Endometrial microvascular endothelial cells (primary cell): Measurements from ENCODE around the gene INO80. TPM values are rescaled to one million over a fixed set of nuclear protein-coding genes. Genes with fewer than 3 reads are reported as not detected.

Source experiments
- in situ Hi-C: cut with HindIII; loops from 2 replicates; pipeline ENCODE4 v1.10.0; 2017; ENCODE audit warnings: low sequenced_read_pairs, low pct_unique_long_range_greater_than_20kb; ENCODE audit errors: inconsistent ontology term
- total RNA-seq: library from RNA; depleted of rRNA; stranded (reverse); fragments of >200 nt; gene quantifications from one replicate; pipeline ENCODE4 v1.2.3, GENCODE V29; 2015; ENCODE audit errors: inconsistent ontology term

INO80 gene
- total RNA-seq, 1 donor from 2014 or later = 20.3 TPM

- in situ Hi-C loops = no loop called here
These were observed 60.4 kb downstream of the INO80 start for GRCh38 chr15:41055706-41056105.

DNA sequence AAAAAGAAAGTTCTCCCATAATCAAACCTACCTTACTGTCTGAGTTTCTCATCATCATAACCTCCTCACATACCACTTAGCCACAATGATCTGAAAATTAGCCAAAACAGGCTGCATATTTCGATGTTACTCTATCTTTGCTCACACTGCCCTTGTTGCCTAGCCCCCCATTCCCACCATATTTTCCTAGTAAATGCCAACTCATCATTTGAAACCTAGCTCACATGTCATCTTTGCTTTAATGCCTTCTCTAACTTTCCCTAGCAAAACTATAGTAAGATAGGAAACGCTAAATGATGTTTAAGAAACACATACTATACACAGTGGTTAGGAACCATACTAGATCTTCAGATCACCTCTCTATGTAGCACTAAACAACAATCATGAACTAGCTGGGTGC, 64.9 kb downstream of the INO80 start:
- in situ Hi-C loops = no loop called here

- in situ Hi-C loops = no loop called here
These were observed 67.2 kb downstream of the INO80 start for GRCh38 chr15:41048852-41049251.

DNA sequence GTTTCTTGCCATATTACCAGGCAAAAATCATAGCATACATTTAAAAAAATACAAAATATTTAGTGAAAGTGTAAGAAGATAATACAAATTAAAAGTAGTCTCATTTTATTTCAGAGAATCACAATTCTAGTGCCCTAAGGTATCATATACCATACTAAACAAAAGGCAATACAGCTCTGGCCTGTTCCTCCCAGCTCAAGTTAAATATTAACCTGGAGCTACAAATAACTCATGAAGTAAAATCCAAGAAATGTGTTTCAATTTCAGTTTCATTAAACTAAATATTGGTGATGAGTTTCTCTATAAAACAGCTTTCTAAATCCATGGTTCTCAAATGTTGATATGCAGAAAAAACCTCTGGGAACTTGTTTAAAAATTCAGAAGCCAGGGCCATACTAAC, 67.7 kb downstream of the INO80 start:
- in situ Hi-C loops = no loop called here

DNA sequence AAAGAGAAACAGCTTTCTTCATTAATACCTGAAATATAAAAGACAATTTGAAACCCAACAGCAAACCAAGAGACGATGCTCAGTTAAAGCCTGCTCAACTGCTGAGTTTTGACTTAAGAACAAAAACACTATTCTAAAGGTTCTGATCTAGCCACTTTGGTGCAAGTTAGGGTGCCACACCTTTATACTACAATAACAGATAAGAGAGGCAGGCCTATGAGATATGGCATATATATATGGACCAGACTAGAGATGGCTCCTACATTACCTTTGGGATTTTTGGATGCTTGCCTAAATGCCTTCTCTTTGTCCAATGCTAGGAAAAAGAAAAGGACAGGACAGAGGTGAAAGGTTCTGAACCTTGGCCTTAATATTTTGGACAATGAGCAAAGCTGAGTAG, 68.6 kb downstream of the INO80 start:
- in situ Hi-C loops = no loop called here

GRCh38 chr15:41043276-41043951, 72.7 kb downstream of the INO80 start:
- in situ Hi-C loops = no loop called here

- in situ Hi-C loops = no loop called here
These were observed 73.2 kb downstream of the INO80 start for GRCh38 chr15:41042851-41043250.

- in situ Hi-C loops = no loop called here
These were observed 77.0 kb downstream of the INO80 start for GRCh38 chr15:41039121-41039520.

DNA sequence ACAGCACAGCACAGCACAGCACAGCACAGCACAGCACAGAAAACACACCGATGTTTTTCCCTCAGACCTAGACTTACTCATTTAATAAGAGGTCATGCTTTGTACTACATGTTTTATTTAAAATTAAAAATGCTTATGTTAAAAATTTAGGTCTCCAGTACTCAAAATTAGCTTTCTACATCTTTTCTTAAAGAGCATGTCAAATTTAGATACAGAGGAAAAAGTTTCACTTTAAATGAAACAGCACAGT, 84.1 kb downstream of the INO80 start:
- in situ Hi-C loops = no loop called here

DNA sequence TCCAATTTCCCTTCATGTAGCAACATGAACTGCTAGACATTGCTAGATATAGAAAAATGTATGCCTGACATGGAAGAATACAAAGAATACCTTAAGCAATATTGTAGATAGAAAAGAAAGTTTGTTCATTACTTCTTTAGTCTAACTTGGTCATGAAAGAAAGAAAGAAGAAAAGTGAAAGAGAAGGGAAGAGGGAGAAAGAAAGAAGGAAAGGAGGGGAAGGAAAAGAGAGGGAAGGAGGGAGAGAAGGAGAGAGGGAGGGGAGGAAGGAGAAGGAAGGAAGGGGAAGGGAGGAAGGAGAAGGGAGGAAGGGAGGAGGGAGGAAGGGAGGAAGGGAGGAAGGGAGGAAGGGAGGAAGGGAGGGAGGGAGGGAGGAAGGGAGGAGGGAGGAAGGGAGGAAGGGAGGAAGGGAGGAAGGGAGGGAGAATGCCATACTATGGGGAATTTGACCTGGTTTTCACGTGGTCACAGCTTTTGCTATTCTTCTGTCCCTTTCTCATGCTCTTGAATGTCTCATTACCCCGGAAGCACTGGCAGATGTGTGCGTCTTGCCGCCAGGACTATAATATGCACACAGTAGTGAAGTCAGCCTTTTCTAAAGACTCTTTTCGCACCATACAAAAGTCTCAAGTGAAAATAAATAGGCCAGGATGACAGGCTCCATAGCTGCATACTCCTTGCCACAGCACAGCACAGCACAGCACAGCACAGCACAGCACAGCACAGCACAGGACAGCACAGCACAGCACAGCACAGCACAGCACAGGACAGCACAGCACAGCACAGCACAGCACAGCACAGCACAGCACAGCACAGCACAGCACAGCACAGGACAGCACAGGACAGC, 84.6 kb downstream of the INO80 start:
- in situ Hi-C loops = no loop called here

DNA sequence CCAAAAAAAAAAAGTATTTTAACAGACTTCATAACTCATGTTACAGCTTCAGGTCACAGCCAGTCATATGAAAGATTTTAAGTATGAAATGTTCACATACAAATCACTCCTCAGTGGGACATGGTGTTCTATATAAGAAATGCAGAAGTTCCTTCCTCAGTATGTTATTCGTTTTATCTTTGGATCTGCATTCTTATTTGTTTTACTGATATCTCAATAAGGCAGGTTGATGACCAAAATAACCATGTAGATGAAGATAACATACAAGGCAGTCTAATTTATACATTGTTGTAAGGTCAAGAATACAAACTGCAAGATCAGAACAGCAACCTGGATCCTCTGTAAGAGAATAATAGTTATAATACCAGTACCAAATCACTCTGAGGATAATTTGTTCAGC, 87.2 kb downstream of the INO80 start:
- in situ Hi-C loops = no loop called here

- in situ Hi-C loops = no loop called here
These were observed 90.7 kb downstream of the INO80 start for GRCh38 chr15:41025393-41025792.

- in situ Hi-C loops = loop anchor here (25.0 kb wide), 1 partner anchor 113 kb away; no protein-coding TSS in a partner anchor
These were observed 91.2 kb downstream of the INO80 start for GRCh38 chr15:41024885-41025284.

- in situ Hi-C loops = loop anchor here (25.0 kb wide), 1 partner anchor 112 kb away; no protein-coding TSS in a partner anchor
These were observed 91.9 kb downstream of the INO80 start for GRCh38 chr15:41024131-41024530.

- in situ Hi-C loops = loop anchor here (25.0 kb wide), 1 partner anchor 110 kb away; no protein-coding TSS in a partner anchor
These were observed 93.5 kb downstream of the INO80 start for GRCh38 chr15:41022487-41023090.

GRCh38 chr15:41020829-41021228, 95.3 kb downstream of the INO80 start:
- in situ Hi-C loops = loop anchor here (25.0 kb wide), 1 partner anchor 109 kb away; no protein-coding TSS in a partner anchor

- in situ Hi-C loops = loop anchor here (25.0 kb wide), 1 partner anchor 108 kb away; no protein-coding TSS in a partner anchor
These were observed 95.8 kb downstream of the INO80 start for GRCh38 chr15:41020311-41020710.

GRCh38 chr15:41019174-41019573, 96.9 kb downstream of the INO80 start:
- in situ Hi-C loops = loop anchor here (25.0 kb wide), 1 partner anchor 107 kb away; no protein-coding TSS in a partner anchor

GRCh38 chr15:41018534-41018933, 97.5 kb downstream of the INO80 start:
- in situ Hi-C loops = loop anchor here (25.0 kb wide), 1 partner anchor 106 kb away; no protein-coding TSS in a partner anchor
